ENCODE measurements around the gene MAN1C1.
A peak's percentile ranks its signal among the peaks of the same experiment; 100 is the strongest.

GRCh38 chr1:25610822-25611630, 5.6 kb upstream of the MAN1C1 start:
- TF ChIP-seq POLR2AphosphoS5 (IDR thresholded peaks at IDR 0.05) (no peak), CTCF (IDR thresholded peaks at IDR 0.05) (peak in 1 of 4 experiments; percentile 22), POLR2A (IDR thresholded peaks at IDR 0.05) (no peak)
